ENCODE measurements around the gene BIRC3. TPM values are rescaled to one million over a fixed set of nuclear protein-coding genes. Genes with fewer than 3 reads are reported as not detected.

The BIRC3 gene
- total RNA-seq, 1 experiment from 2014 or later: 69.4 TPM

- intact Hi-C loops (cut with micrococcal nuclease; ENCODE audit: unreplicated experiment): loop anchor here (2.0 to 5.0 kb wide), 3 partner anchors 59 to 323 kb away; no protein-coding TSS in a partner anchor
- no TSS peak for BruUV-seq (replicated peaks)
Measured at GRCh38 chr11:102289592-102289991, 27.7 kb upstream of the BIRC3 start.

GRCh38 chr11:102291831-102292230, 25.5 kb upstream of the BIRC3 start:
- Mint-ChIP-seq H3K27me3 (ENCODE audit: unreplicated experiment) (no peaks in the 10 kb centered on the region), H3K4me1 (ENCODE audit: low read depth, unreplicated experiment) (peaks cover 34% of the 10 kb centered on the region), H3K9me3 (ENCODE audit: low read depth, unreplicated experiment) (no peaks in the 10 kb centered on the region), H3K27ac (ENCODE audit: unreplicated experiment) (no peak overlapping the region), H3K4me3 (ENCODE audit: low read depth, unreplicated experiment) (no peak overlapping the region), H3K36me3 (ENCODE audit: insufficient read depth, unreplicated experiment) (no peaks in the 10 kb centered on the region)
- no peak for TF ChIP-seq CTCF (IDR thresholded peaks at IDR 0.05; ENCODE audit: unreplicated experiment)
- CTCF ChIA-PET: no interaction called here
- BruUV-seq (replicated peaks): no TSS peak
- no peak for DNase-seq
- intact Hi-C loops (cut with micrococcal nuclease; ENCODE audit: unreplicated experiment): no loop called here

More at GRCh38 chr11:102289592-102289991, 27.7 kb upstream of the BIRC3 start:
- Mint-ChIP-seq H3K9me3 (ENCODE audit: low read depth, unreplicated experiment) (no peaks in the 10 kb centered on the region), H3K27ac (ENCODE audit: unreplicated experiment) (peak overlapping the region; percentile 11), H3K27me3 (ENCODE audit: unreplicated experiment) (no peaks in the 10 kb centered on the region), H3K4me3 (ENCODE audit: low read depth, unreplicated experiment) (no peak overlapping the region), H3K4me1 (ENCODE audit: low read depth, unreplicated experiment) (peaks cover 34% of the 10 kb centered on the region), H3K36me3 (ENCODE audit: insufficient read depth, unreplicated experiment) (no peaks in the 10 kb centered on the region)
- CTCF ChIA-PET: interaction anchor here (1.0 to 1.1 kb wide), 2 partner anchors 29 to 52 kb away, joined by 3 read pairs; no protein-coding TSS in a partner anchor
- TF ChIP-seq CTCF (IDR thresholded peaks at IDR 0.05; ENCODE audit: unreplicated experiment): no peak
- DNase-seq: no peak

- CTCF ChIA-PET: interaction anchor here (0.5 to 1.9 kb wide), 3 partner anchors 13 to 121 kb away, joined by 6 to 17 read pairs (median 11); no protein-coding TSS in a partner anchor
- no peaks in the 10 kb centered on the region for H3K36me3 Mint-ChIP-seq (ENCODE audit: insufficient read depth, unreplicated experiment)
- no TSS peak for BruUV-seq (replicated peaks)
- DNase-seq: no peak
- H3K4me3 Mint-ChIP-seq (ENCODE audit: low read depth, unreplicated experiment): no peak overlapping the region
- H3K4me1 Mint-ChIP-seq (ENCODE audit: low read depth, unreplicated experiment): peaks cover 34% of the 10 kb centered on the region
- H3K9me3 Mint-ChIP-seq (ENCODE audit: low read depth, unreplicated experiment): no peaks in the 10 kb centered on the region
- no peaks in the 10 kb centered on the region for H3K27me3 Mint-ChIP-seq (ENCODE audit: unreplicated experiment)
- intact Hi-C loops (cut with micrococcal nuclease; ENCODE audit: unreplicated experiment): no loop called here
- no peak for TF ChIP-seq CTCF (IDR thresholded peaks at IDR 0.05; ENCODE audit: unreplicated experiment)
- H3K27ac Mint-ChIP-seq (ENCODE audit: unreplicated experiment): no peak overlapping the region
Measured at GRCh38 chr11:102292933-102293332, 24.4 kb upstream of the BIRC3 start.

- peak overlapping the region; percentile 16 for H3K27ac Mint-ChIP-seq (ENCODE audit: unreplicated experiment)
- H3K27me3 Mint-ChIP-seq (ENCODE audit: unreplicated experiment): no peaks in the 10 kb centered on the region
- peaks cover 24% of the 10 kb centered on the region for H3K4me1 Mint-ChIP-seq (ENCODE audit: low read depth, unreplicated experiment)
- no TSS peak for BruUV-seq (replicated peaks)
- intact Hi-C loops (cut with micrococcal nuclease; ENCODE audit: unreplicated experiment): loop anchor here (1.0 kb wide), 1 partner anchor 24 kb away; no protein-coding TSS in a partner anchor
- CTCF ChIA-PET: interaction anchor here (1.0 to 2.2 kb wide), 6 partner anchors 12 to 236 kb away, joined by 3 to 17 read pairs (median 6); partner anchors contain the start of gene MMP7
- TF ChIP-seq CTCF (IDR thresholded peaks at IDR 0.05; ENCODE audit: unreplicated experiment): no peak
- no peak for DNase-seq
- H3K36me3 Mint-ChIP-seq (ENCODE audit: insufficient read depth, unreplicated experiment): no peaks in the 10 kb centered on the region
- H3K4me3 Mint-ChIP-seq (ENCODE audit: low read depth, unreplicated experiment): peak overlapping the region; percentile 45
- H3K9me3 Mint-ChIP-seq (ENCODE audit: low read depth, unreplicated experiment): no peaks in the 10 kb centered on the region
Measured at GRCh38 chr11:102293873-102294601, 23.2 kb upstream of the BIRC3 start.

All from Calu3 (cell line).